Caco-2 (cell line): Measurements from ENCODE around the gene CAPN5. TPM values are rescaled to one million over a fixed set of nuclear protein-coding genes. Genes with fewer than 3 reads are reported as not detected.

ENCODE experiments used
- BruUV-seq: library from RNA; stranded (reverse); fragments of 400-500 nt; replicated peaks from 2 replicates; lab custom pipeline; 2021; lab: Mats Ljungman, UMichigan
- CTCF ChIA-PET: fragments of 300-600 bp; sonication (Branson Sonifier 250); formaldehyde crosslinking; loops from one replicate; lab custom pipeline; 2022; ENCODE audit warnings: antibody characterized with exemption; lab: Charles Lee
- POLR2A ChIA-PET: fragments of 300-600 bp; sonication (Branson Sonifier 250); formaldehyde crosslinking; loops from one replicate; lab custom pipeline; 2022; ENCODE audit warnings: antibody characterized with exemption; lab: Charles Lee
- DNase-seq, 2 experiments: peaks; one replicate each; pipeline versions ENCODE4 v3.0.0 to v3.0.0-alpha.2; 2020 to 2022
- H3K27me3 ChIP-seq: replicated peaks from 2 replicates; pipeline ENCODE4 v1.6.0; 2011; ENCODE audit warnings: low read length; ENCODE audit not compliant: control insufficient read depth, insufficient read depth
- H3K36me3 ChIP-seq: 2 replicates; pipeline ENCODE4 v1.5.1; 2011; ENCODE audit warnings: low read length; ENCODE audit not compliant: control insufficient read depth, insufficient read depth
- H3K4me1 ChIP-seq: fragments of 250-450 bp; sonication (Bioruptor Pico); 2 replicates; pipeline ENCODE4 v1.5.1; 2020; ENCODE audit warnings: mild to moderate bottlenecking
- H3K4me3 ChIP-seq: 2 replicates; pipeline ENCODE4 v1.5.1; 2011; ENCODE audit warnings: low read depth, mild to moderate bottlenecking, control low read depth, low read length
- H3K9me3 ChIP-seq: fragments of 250-450 bp; sonication (Bioruptor Pico); 2 replicates; pipeline ENCODE4 v1.5.1; 2020; ENCODE audit warnings: mild to moderate bottlenecking, moderate library complexity
- H3K27ac Mint-ChIP-seq: one replicate; pipeline ENCODE4 v1.8.0; 2022; ENCODE audit warnings: mixed read lengths; ENCODE audit not compliant: unreplicated experiment
- H3K27me3 Mint-ChIP-seq: one replicate; pipeline ENCODE4 v1.8.0; 2022; ENCODE audit warnings: mixed read lengths; ENCODE audit not compliant: insufficient read depth, unreplicated experiment
- H3K36me3 Mint-ChIP-seq: one replicate; pipeline ENCODE4 v1.8.0; 2022; ENCODE audit warnings: mild to moderate bottlenecking, mixed read lengths; ENCODE audit not compliant: insufficient read depth, unreplicated experiment
- H3K4me1 Mint-ChIP-seq: one replicate; pipeline ENCODE4 v1.8.0; 2022; ENCODE audit warnings: low read depth, mixed read lengths; ENCODE audit not compliant: unreplicated experiment
- H3K4me3 Mint-ChIP-seq: one replicate; pipeline ENCODE4 v1.8.0; 2022; ENCODE audit warnings: mild to moderate bottlenecking, moderate library complexity, mixed read lengths; ENCODE audit not compliant: unreplicated experiment
- H3K9me3 Mint-ChIP-seq: one replicate; pipeline ENCODE4 v1.8.0; 2022; ENCODE audit warnings: mixed read lengths; ENCODE audit not compliant: unreplicated experiment
- CTCF ChIP-seq, 2 experiments: fragments of 200-600 bp in 1 of 2; IDR thresholded peaks; 1 replicate in 1 of 2; 2 replicates in 1 of 2; pipeline versions ENCODE4 v1.5.1 to v1.8.0; 2011 to 2022; ENCODE audit warnings: antibody characterized with exemption in 1 of 2, control low read depth in 1 of 2, inconsistent platforms in 1 of 2, low read depth in 1 of 2, low read length in 1 of 2, mild to moderate bottlenecking in 1 of 2, moderate library complexity in 1 of 2; ENCODE audit not compliant: insufficient read depth in 1 of 2, severe bottlenecking in 1 of 2, unreplicated experiment in 1 of 2
- intact Hi-C: fragments of 100-400 bp; cut with micrococcal nuclease; formaldehyde crosslinking; loops from one replicate; pipeline ENCODE4 v1.10.0; 2022; ENCODE audit not compliant: unreplicated experiment
- total RNA-seq: library from RNA; stranded (reverse); gene quantifications from 2 replicates; pipeline ENCODE4 v1.2.3, GENCODE V29; 2022

Gene CAPN5
- total RNA-seq, 1 experiment from 2014 or later = 21.2 TPM

GRCh38 chr11:77121096-77121640, 54.4 kb downstream of the CAPN5 start:
- DNase-seq = no peak
- no peaks in the 10 kb centered on the region for H3K9me3 ChIP-seq
- TF ChIP-seq CTCF (IDR thresholded peaks at IDR 0.05; ENCODE audit: insufficient read depth in 1 of 2, low read depth in 1 of 2, low read length in 1 of 2, severe bottlenecking in 1 of 2, unreplicated experiment in 1 of 2) = no peak
- intact Hi-C loops = no loop called here
- ChIA-PET CTCF (interaction anchor here (1.3 kb wide), 1 partner anchor 74 kb away, joined by 4 read pairs; no protein-coding TSS in a partner anchor), POLR2A (no interaction called here)
- no peaks in the 10 kb centered on the region for H3K4me1 ChIP-seq
- no TSS peak for BruUV-seq
- Mint-ChIP-seq H3K36me3 (peaks cover 2% of the 10 kb centered on the region), H3K27me3 (no peaks in the 10 kb centered on the region), H3K4me3 (no peak overlapping the region), H3K9me3 (no peaks in the 10 kb centered on the region), H3K27ac (no peak overlapping the region), H3K4me1 (no peaks in the 10 kb centered on the region)
- H3K36me3 ChIP-seq = no peaks in the 10 kb centered on the region
- no peaks in the 10 kb centered on the region for H3K27me3 ChIP-seq
- H3K4me3 ChIP-seq = no peak overlapping the region

GRCh38 chr11:77121876-77122575, 55.3 kb downstream of the CAPN5 start:
- H3K4me1 Mint-ChIP-seq = no peaks in the 10 kb centered on the region
- Histone ChIP-seq H3K4me1 (0 out of 2 replicates have a peak, but pooled peaks cover 3% of the 10 kb centered on the region), H3K27me3 (no peaks in the 10 kb centered on the region), H3K36me3 (no peaks in the 10 kb centered on the region), H3K4me3 (no peak overlapping the region), H3K9me3 (no peaks in the 10 kb centered on the region)
- intact Hi-C loops = no loop called here
- H3K4me3 Mint-ChIP-seq = no peak overlapping the region
- ChIA-PET CTCF (interaction anchor here (0.5 to 1.3 kb wide), 3 partner anchors 75 to 499 kb away, joined by 3 to 4 read pairs (median 4); no protein-coding TSS in a partner anchor), POLR2A (no interaction called here)
- H3K27ac Mint-ChIP-seq = no peak overlapping the region
- H3K27me3 Mint-ChIP-seq = no peaks in the 10 kb centered on the region
- H3K9me3 Mint-ChIP-seq = no peaks in the 10 kb centered on the region
- peaks cover 11% of the 10 kb centered on the region for H3K36me3 Mint-ChIP-seq
- BruUV-seq = no TSS peak
- peak in 1 of 2 experiments; percentile 5 for TF ChIP-seq CTCF (IDR thresholded peaks at IDR 0.05; ENCODE audit: insufficient read depth in 1 of 2, low read depth in 1 of 2, low read length in 1 of 2, severe bottlenecking in 1 of 2, unreplicated experiment in 1 of 2)
- DNase-seq = no peak

GRCh38 chr11:77122576-77123212, 55.9 kb downstream of the CAPN5 start:
- no peaks in the 10 kb centered on the region for H3K27me3 ChIP-seq
- no peaks in the 10 kb centered on the region for H3K36me3 ChIP-seq
- H3K4me1 ChIP-seq = 0 out of 2 replicates have a peak, but pooled peaks cover 3% of the 10 kb centered on the region
- no peaks in the 10 kb centered on the region for H3K9me3 Mint-ChIP-seq
- no peak for DNase-seq
- H3K4me3 ChIP-seq = no peak overlapping the region
- H3K9me3 ChIP-seq = no peaks in the 10 kb centered on the region
- no peaks in the 10 kb centered on the region for H3K27me3 Mint-ChIP-seq
- intact Hi-C loops = no loop called here
- ChIA-PET POLR2A (interaction anchor here (1.0 kb wide), 1 partner anchor 272 kb away, joined by 3 read pairs; no protein-coding TSS in a partner anchor), CTCF (interaction anchor here (0.5 to 1.3 kb wide), 3 partner anchors 75 to 499 kb away, joined by 3 to 4 read pairs (median 4); no protein-coding TSS in a partner anchor)
- H3K27ac Mint-ChIP-seq = no peak overlapping the region
- no TSS peak for BruUV-seq
- no peak for TF ChIP-seq CTCF (IDR thresholded peaks at IDR 0.05; ENCODE audit: insufficient read depth in 1 of 2, low read depth in 1 of 2, low read length in 1 of 2, severe bottlenecking in 1 of 2, unreplicated experiment in 1 of 2)
- no peaks in the 10 kb centered on the region for H3K4me1 Mint-ChIP-seq
- H3K4me3 Mint-ChIP-seq = no peak overlapping the region
- H3K36me3 Mint-ChIP-seq = peaks cover 17% of the 10 kb centered on the region
